Measurements from ENCODE around the gene KDM7A. TPM values are rescaled to one million over a fixed set of nuclear protein-coding genes. Genes with fewer than 3 reads are reported as not detected.

Gene KDM7A
- total RNA-seq, 1 donor from 2014 or later = 7.6 TPM

- no peak overlapping the region for H3K4me3 ChIP-seq (ENCODE audit: low read depth, low read length)
- no peak for TF ChIP-seq CTCF (conservative IDR thresholded peaks at IDR 0.05; ENCODE audit: low read depth, low read length)
- no peak for DNase-seq (ENCODE audit: low read depth)
These were observed 134.5 kb downstream of the KDM7A start for GRCh38 chr7:140042386-140042670.

- TF ChIP-seq CTCF (conservative IDR thresholded peaks at IDR 0.05; ENCODE audit: low read depth, low read length) = no peak
- no peak for DNase-seq (ENCODE audit: low read depth)
- H3K4me3 ChIP-seq (ENCODE audit: low read depth, low read length) = no peak overlapping the region
These were observed 135.0 kb downstream of the KDM7A start for GRCh38 chr7:140041659-140042385.

DNA sequence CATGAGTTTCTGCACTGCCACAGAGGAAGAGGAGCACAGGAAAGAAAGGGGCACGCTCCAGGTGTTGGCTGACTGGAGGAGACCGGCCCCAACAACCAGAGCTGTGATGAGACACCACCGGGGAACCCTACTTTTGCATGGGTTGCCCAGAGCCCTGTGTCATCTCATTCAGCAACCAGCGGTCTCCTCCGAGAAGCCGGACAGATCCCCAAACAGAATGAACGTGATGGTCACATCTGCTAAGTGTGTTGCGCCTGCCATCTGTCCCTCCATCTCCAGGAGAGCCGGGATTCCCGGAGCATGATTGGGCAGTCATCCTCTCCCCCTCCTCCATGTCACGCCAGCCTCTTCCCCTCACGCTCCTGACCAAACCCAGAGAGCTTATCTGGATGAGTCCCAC lies 136.9 kb downstream of the KDM7A start:
- TF ChIP-seq CTCF (conservative IDR thresholded peaks at IDR 0.05; ENCODE audit: low read depth, low read length) = no peak
- no peak overlapping the region for H3K4me3 ChIP-seq (ENCODE audit: low read depth, low read length)
- no peak for DNase-seq (ENCODE audit: low read depth)

GRCh38 chr7:140039066-140039465 lies 137.7 kb downstream of the KDM7A start:
- DNase-seq (ENCODE audit: low read depth) = no peak
- TF ChIP-seq CTCF (conservative IDR thresholded peaks at IDR 0.05; ENCODE audit: low read depth, low read length) = no peak

DNA sequence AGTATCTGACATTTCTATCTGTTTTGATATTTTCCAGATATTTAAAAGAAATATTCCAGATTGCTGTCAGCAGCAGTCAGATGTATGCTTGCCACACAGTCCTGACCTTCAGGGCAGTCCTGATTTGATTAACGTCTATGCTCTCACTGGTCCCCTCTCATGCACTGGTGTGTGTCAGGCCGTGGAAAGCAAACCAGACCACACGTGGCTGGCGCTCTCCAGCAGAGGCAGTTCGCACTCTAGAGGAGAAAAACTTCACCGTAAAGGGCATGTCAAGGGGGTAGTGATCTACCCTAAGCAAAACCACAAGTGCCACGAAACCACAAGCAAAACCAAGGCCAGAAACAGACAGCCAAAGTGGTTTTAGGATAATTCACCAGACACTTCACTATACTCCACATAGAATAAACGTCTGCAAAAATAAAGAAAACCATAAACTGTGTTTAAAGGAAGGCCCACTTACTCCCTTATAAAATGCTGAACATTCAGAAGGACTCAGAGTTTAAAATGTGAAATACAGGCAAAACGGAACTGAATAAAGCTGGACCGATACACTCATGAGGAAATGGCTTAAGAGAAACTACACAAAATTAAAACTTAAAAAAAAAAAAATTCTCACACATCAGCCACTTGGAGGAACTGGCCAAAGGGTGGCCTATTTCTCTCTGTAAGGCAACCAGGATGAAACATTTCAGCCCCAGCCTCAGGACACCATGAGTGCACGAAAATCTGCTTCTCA lies 140.4 kb downstream of the KDM7A start:
- no peak for DNase-seq (ENCODE audit: low read depth)
- TF ChIP-seq CTCF (conservative IDR thresholded peaks at IDR 0.05; ENCODE audit: low read depth, low read length) = no peak
- H3K4me3 ChIP-seq (ENCODE audit: low read depth, low read length) = no peak overlapping the region

More at GRCh38 chr7:140039066-140039465, 137.7 kb downstream of the KDM7A start:
- H3K4me3 ChIP-seq (ENCODE audit: low read depth, low read length) = no peak overlapping the region

DNA sequence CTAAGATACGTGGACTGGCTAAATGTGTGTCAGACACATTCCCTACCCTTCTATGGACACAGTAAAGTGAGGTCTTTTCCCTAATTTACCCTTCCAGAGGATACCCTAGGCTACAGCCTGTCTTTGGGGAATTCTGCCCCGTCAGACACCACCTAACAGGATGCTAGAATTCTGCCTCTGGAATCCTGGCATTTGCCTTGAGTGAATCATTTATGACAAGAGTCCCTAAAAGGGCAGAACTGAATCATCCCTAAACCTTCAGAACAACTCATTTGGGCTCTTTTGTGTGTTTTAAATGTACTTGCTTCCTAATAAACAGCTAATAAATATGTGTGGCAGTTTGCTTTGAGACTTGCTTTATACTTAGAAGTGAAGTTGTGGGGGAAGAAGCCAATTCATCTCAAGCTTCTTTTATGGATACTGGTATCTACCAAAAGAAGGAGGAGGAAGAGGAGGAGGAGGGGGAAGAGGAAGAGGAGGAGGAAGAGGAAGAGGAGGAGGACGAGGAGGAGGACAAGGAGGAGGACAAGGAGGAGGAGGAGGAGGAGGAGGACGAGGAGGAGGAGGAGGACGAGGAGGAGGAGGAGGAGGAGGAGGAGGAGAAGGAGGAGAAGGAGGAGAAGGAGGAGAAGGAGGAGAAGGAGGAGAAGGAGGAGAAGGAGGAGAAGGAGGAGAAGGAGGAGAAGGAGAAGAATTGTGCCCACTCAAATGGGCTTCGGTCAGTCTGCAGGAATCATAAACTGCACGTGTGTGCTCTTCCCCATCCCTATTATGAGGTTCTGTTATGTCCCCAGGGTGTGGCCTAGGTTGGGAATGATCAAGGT lies 141.2 kb downstream of the KDM7A start:
- no peak for TF ChIP-seq CTCF (conservative IDR thresholded peaks at IDR 0.05; ENCODE audit: low read depth, low read length)
- H3K4me3 ChIP-seq (ENCODE audit: low read depth, low read length) = no peak overlapping the region
- no peak for DNase-seq (ENCODE audit: low read depth)

Other genes with a start within 250 kb of the KDM7A start
- 20.9 and 35.4 TPM in 2 replicates for gene PARP12, start 114.0 kb downstream of the KDM7A start, total RNA-seq
- 26.0 and 37.0 TPM in 2 replicates for gene SLC37A3, start 221.5 kb upstream of the KDM7A start, total RNA-seq
- gene RAB19, start 227.1 kb upstream of the KDM7A start, total RNA-seq = 2.7 and 3.6 TPM in 2 replicates

Data from epithelial cell of proximal tubule (primary cell).